ENCODE data around the gene KRT15.

Gene KRT15

GRCh38 chr17:41518789-41519449, at the start of gene KRT15:
Gene KRT15, minus strand, starts transcription at chr17:41518890. Its CDS starts 63 bp downstream, at chr17:41518827.
- no peak for DNase-seq (ENCODE audit: low read depth)

GRCh38 chr17:41567317-41567716, 48.6 kb upstream of the KRT15 start:
- no peak for DNase-seq (ENCODE audit: low read depth)

GRCh38 chr17:41565338-41565737, 46.6 kb upstream of the KRT15 start:
- DNase-seq (ENCODE audit: low read depth), result no peak

DNA sequence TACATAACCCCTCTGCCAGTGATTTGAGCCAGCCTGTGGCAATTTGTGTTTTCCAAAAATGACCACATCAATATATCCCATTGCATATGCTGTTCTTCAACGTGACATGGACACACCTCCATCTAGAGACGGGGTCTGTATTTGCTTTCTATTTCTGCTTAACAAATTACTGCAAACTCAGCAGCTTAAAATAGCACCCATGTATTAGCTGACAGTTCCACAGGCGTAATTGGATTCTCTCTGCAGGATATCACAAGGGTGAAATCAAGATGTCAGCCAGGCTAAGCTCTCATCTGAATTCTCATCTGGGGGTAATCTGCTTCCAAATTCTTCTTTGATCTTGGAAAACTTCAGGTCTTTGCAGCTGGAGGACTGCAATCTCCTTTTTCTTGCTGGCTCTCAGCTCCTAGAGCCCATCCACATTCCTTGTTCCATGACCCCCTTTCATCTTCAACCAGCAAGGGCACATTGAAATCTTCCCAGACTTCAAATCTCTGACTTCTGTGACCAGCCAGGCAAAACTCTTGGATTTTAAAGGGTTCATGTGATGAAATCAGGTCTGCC, 45.0 kb upstream of the KRT15 start:
- no peak for DNase-seq (ENCODE audit: low read depth)

GRCh38 chr17:41561554-41561953, 42.9 kb upstream of the KRT15 start:
- DNase-seq (ENCODE audit: low read depth), result no peak

- no peak for DNase-seq (ENCODE audit: low read depth)
Measured at GRCh38 chr17:41559548-41559947, 40.9 kb upstream of the KRT15 start.

GRCh38 chr17:41556931-41557330, 38.2 kb upstream of the KRT15 start:
- no peak for DNase-seq (ENCODE audit: low read depth)

GRCh38 chr17:41556306-41556705, 37.6 kb upstream of the KRT15 start:
- DNase-seq (ENCODE audit: low read depth), result no peak

DNA sequence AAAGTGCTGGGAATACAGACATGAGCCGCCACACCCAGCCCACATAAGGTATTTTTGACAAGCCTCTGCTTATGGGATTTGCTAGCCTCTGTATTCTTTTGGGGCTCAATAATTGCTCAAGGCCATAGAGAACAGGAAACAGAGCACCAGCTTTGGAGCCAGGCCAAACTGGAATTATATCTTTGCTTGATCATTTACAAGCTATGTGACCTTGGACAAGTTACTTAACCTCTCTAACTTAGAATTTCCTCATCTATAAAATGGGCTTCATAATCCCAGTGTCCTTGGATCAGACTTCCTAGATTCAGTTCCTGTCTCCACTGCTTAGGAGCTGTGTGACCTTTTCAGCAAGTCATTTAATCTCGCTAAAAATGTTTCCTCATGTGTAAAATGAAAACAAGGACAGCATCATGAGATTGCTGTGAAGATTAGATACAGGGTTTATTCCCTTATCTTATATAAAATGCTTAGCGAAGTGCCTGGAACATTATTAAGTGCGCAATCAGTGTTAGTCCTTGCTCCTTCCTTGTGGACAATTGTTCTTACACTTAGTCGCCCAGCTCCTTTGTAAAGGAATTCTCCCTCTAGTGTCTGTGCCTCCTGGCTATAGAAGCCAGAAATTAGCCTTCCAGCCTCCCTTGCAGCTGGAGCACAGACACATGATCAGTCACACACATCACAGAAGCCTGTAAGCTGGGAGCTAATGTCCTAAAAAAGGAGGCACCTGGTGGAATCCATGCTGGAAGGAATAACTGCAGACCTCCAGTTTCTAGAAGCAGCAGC, 36.6 kb upstream of the KRT15 start:
- no peak for DNase-seq (ENCODE audit: low read depth)

DNA sequence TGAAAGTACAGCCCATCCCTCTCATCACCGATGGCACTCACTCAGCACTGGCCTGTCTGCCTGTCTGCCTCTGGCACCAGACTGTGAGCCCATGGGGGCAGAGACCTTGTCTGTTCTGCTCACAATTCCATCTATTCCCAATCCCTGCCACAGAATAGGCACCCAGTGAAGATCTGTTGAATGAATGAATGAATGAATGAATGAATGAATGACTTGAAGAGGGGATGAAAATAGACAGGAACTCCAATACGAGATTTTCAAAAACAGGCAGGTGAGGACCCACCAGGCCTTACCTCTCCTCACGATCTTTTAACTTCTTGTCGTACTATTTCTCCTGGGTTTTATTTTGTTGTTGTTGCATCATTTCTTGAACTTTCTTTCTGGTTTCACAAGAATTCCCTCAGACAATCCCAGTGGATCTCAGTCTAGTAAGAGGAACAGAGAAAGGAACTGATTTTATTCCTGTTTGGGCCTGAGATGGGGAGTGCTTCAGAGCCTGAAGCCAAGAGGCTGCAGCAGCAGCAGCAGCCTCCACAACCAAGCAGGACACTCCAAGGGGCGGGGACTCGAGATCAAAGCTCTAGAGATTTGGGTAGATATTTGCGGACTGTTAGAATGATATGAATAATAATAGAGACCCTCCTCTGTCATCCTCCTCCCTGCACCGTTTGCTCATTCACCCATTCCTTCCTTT, 35.4 kb upstream of the KRT15 start:
- DNase-seq (ENCODE audit: low read depth), result no peak

DNA sequence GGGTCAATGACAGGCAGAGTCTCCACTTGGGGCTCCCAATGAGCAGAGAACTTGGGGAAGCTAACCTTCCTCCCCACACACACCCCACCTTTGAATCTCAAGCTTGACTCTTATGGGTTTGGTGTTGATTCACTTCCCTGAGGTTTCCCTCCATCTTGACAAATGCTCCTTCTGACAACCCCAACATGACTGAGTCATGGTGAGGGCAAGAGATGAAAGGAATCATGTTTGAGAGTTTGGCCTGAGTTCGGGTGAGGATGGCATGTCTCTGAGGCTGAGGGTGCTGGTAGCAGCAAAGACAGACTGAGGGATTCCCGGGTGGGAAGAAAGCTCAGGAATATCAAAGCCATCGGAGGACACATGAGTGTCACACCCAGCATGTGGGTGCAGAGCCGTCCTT, 34.5 kb upstream of the KRT15 start:
- DNase-seq (ENCODE audit: low read depth), result no peak

DNA sequence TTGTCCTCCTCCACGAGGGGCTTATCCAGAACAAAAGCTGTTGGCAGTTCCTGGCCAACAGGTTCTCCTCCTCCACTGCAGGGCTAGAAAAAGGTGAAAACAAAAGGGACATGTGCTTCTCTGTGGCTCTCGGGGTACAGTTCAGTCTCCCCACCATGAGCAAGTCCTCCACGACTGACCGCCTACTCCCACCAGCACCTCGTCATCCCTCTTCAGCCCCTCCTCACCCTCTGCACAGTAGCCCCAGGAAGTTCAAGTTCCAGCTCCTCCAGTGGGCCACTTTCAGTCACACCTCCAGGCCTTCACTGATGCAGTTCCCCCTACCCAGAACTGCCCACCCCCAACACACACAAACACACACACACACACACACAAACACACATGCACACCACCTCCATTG, 33.8 kb upstream of the KRT15 start:
- DNase-seq (ENCODE audit: low read depth), result no peak

DNA sequence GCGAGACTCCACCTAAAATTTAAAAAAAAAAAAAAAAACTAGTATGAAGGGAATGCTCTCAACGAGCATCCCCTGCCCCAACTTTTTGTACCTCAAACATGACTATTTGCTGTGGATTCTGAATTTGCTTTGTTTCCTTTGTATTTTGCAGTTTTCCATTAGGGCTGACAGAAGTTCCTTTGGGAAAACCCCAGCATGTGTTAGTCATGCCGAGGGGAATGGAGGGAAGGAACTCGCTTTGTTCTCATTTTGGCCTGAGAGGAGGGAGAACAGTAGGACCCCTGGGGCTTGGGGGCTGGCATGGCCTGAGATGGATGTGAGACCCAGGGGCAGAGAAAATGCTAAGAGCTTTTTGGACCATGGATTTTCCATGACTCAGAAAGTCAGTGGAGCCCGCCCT, 32.7 kb upstream of the KRT15 start:
- DNase-seq (ENCODE audit: low read depth), result no peak

DNA sequence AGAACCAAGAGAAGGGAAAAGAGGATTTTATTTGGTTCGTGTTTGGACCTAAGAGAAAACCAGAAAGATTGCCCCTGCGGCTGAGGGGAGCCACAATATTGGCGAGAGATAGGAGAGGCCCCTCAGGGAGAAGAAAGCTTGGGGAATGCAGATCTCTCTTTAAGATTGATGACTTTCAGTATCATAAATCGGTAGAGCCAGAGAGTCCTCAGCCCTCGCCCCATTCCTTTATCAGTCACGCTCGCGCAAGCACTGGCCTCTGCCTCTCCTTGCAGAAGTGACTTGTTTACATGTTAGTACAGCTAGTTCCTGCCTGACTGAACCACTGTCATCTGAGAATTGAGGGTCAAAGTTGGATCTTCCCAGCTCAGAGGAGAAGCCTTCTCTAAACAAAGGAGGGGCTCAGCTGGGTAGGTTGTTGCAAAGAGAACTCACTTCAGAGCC, 30.9 kb upstream of the KRT15 start:
- no peak for DNase-seq (ENCODE audit: low read depth)

GRCh38 chr17:41548844-41549595, 30.3 kb upstream of the KRT15 start:
- DNase-seq (ENCODE audit: low read depth), result peak; percentile 59

GRCh38 chr17:41547921-41548843, 29.5 kb upstream of the KRT15 start:
- no peak for DNase-seq (ENCODE audit: low read depth)

DNA sequence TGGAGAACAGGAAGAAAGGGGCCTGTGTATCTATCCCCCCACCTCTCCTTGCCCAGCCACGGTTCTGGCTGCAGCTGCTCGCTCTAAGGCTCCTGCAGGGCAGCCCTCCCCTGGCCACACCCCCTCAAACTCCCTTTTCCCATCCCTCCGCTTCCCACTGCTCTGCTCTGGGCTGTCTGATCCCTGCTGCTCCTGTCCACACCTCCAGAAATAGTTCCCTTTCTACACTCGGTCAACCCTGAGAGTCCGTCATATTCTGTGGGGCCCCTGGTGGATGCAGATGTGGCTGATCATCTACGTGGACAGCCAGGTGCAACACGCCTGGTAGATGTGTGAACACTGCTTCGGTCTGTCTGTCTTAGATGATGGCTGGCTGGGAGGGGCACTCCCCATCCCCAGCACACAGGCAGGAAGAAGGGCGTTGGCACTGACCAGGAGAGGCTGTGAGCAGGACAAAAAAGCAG, 28.7 kb upstream of the KRT15 start:
- no peak for DNase-seq (ENCODE audit: low read depth)

DNA sequence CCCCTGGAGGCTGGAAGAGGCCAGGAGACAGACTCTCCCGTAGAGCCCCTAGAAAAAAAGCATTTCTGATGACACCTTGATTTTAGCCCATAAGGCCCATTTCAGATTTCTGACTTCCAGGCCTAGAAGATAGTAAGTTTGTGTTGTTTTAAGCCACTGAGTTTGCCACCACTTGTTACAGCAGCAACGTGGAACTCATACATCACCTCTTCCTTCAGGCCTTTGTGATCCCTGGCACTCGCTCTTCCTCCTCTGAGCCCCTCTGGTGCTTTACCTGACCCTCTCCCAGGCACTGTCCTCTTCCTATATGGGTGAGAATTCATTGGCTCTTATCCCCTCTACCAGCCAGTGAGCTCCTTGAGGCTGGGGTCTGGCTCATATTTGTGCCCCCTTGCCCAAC, 28.1 kb upstream of the KRT15 start:
- no peak for DNase-seq (ENCODE audit: low read depth)

- DNase-seq (ENCODE audit: low read depth), result no peak
Measured at GRCh38 chr17:41545829-41546410, 27.2 kb upstream of the KRT15 start.

DNA sequence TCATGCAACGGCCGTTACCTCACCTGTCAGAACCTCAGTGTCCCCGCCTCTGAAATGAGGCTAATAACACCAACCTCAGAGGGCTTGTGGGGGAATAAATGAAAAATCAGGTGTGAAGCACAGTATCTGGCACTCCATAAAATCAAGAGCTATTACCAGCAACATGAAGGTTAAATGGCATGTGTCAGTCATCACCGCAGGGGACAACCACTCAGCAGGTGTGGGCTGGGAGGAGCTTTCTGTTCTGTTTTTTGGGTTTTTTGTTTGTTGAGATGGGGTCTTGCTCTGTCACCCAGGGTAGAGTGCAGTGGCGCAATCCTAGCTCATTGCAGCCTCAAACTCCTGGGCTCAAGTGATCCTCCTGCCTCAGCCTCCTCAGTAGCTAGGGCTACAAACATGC, 26.2 kb upstream of the KRT15 start:
- DNase-seq (ENCODE audit: low read depth), result no peak

All from stimulated activated CD8-positive, alpha-beta memory T cell treated with anti-CD3 and anti-CD28 coated beads, Interleukin-15, amount 100 ng/mL, for 24 hours (primary cell).